ENCODE measurements around the gene CACNA1G.

CACNA1G gene

GRCh38 chr17:50657054-50657453, 96.5 kb downstream of the CACNA1G start:
- DNase-seq, result no peak

GRCh38 chr17:50657627-50658026, 97.1 kb downstream of the CACNA1G start:
- no peak for DNase-seq

GRCh38 chr17:50658616-50659015, 98.1 kb downstream of the CACNA1G start:
- no peak for DNase-seq

GRCh38 chr17:50659179-50659578, 98.7 kb downstream of the CACNA1G start:
- no peak for DNase-seq

GRCh38 chr17:50660042-50660886, 99.7 kb downstream of the CACNA1G start:
- DNase-seq, result peak; percentile 20

GRCh38 chr17:50660887-50661345, 100.4 kb downstream of the CACNA1G start:
- DNase-seq, result no peak

GRCh38 chr17:50661348-50661747, 100.8 kb downstream of the CACNA1G start:
- no peak for DNase-seq

GRCh38 chr17:50661795-50662391, 101.4 kb downstream of the CACNA1G start:
- DNase-seq, result peak; percentile 78

- no peak for DNase-seq
These were observed 102.2 kb downstream of the CACNA1G start for GRCh38 chr17:50662632-50663225.

- DNase-seq, result no peak
These were observed 103.4 kb downstream of the CACNA1G start for GRCh38 chr17:50663812-50664374.

GRCh38 chr17:50664788-50665458, 104.4 kb downstream of the CACNA1G start:
- no peak for DNase-seq

GRCh38 chr17:50665838-50666237, 105.3 kb downstream of the CACNA1G start:
- DNase-seq, result no peak

GRCh38 chr17:50666316-50666715, 105.8 kb downstream of the CACNA1G start:
- no peak for DNase-seq

GRCh38 chr17:50667259-50668024, 106.9 kb downstream of the CACNA1G start:
- no peak for DNase-seq

GRCh38 chr17:50668025-50668837, 107.7 kb downstream of the CACNA1G start:
- peak; percentile 64 for DNase-seq

- DNase-seq, result no peak
These were observed 108.5 kb downstream of the CACNA1G start for GRCh38 chr17:50668838-50669581.

- DNase-seq, result no peak
These were observed 111.6 kb downstream of the CACNA1G start for GRCh38 chr17:50672071-50672470.

GRCh38 chr17:50672831-50673551, 112.5 kb downstream of the CACNA1G start:
- DNase-seq, result no peak

- DNase-seq, result no peak
These were observed 114.7 kb downstream of the CACNA1G start for GRCh38 chr17:50675190-50675589.

GRCh38 chr17:50675627-50676026, 115.1 kb downstream of the CACNA1G start:
- no peak for DNase-seq
